ENCODE data around the gene HOMER3. TPM values are rescaled to one million over a fixed set of nuclear protein-coding genes. Genes with fewer than 3 reads are reported as not detected.

HOMER3 gene
- total and polyA plus RNA-seq, 9 of the 15 experiments (the other 6 are each of a cell fraction or from before 2014, with no cell fraction given) = 1.3 to 5.1 (median 3.7) TPM; not detected in 2

DNA sequence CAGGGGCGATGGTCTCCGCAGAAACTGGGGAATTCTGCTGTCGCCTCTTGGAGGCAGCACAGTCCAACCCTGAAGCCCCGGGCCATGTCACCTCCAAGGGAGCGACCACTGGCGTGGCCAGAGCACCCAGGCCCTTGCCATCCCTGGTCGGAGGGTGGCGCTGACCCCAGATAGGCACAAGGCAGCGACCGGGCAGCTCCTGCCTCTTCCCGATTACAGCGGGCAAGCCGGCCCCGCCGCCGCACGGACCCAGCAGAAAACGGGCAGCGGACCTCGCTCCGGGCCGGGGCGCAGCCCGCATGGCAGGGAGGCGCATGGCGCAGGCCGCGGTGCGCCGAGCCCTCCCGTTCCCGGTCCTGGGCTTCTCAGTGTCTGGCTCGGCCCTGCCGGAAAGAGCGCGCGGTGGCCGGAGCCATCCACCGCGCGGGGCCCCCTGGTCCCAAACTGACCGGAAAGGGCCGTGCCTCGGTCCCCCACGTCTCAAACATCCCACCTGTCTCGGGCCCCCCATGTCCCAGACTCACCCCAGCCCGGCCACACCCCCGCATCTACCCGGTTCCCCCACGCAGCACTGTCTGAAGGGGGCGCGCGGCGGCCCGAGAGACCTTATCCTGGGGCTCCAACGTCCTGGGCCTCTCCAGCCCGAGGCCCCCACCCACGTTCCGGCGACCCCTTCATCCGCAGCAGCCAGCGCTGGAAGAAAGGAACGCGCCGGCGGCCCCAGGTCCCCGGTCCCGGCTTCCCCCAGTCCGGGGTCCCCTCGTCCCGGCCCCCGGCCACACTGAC lies 45.8 kb downstream of the HOMER3 start (continued):
- TF ChIP-seq, protein P1, sequence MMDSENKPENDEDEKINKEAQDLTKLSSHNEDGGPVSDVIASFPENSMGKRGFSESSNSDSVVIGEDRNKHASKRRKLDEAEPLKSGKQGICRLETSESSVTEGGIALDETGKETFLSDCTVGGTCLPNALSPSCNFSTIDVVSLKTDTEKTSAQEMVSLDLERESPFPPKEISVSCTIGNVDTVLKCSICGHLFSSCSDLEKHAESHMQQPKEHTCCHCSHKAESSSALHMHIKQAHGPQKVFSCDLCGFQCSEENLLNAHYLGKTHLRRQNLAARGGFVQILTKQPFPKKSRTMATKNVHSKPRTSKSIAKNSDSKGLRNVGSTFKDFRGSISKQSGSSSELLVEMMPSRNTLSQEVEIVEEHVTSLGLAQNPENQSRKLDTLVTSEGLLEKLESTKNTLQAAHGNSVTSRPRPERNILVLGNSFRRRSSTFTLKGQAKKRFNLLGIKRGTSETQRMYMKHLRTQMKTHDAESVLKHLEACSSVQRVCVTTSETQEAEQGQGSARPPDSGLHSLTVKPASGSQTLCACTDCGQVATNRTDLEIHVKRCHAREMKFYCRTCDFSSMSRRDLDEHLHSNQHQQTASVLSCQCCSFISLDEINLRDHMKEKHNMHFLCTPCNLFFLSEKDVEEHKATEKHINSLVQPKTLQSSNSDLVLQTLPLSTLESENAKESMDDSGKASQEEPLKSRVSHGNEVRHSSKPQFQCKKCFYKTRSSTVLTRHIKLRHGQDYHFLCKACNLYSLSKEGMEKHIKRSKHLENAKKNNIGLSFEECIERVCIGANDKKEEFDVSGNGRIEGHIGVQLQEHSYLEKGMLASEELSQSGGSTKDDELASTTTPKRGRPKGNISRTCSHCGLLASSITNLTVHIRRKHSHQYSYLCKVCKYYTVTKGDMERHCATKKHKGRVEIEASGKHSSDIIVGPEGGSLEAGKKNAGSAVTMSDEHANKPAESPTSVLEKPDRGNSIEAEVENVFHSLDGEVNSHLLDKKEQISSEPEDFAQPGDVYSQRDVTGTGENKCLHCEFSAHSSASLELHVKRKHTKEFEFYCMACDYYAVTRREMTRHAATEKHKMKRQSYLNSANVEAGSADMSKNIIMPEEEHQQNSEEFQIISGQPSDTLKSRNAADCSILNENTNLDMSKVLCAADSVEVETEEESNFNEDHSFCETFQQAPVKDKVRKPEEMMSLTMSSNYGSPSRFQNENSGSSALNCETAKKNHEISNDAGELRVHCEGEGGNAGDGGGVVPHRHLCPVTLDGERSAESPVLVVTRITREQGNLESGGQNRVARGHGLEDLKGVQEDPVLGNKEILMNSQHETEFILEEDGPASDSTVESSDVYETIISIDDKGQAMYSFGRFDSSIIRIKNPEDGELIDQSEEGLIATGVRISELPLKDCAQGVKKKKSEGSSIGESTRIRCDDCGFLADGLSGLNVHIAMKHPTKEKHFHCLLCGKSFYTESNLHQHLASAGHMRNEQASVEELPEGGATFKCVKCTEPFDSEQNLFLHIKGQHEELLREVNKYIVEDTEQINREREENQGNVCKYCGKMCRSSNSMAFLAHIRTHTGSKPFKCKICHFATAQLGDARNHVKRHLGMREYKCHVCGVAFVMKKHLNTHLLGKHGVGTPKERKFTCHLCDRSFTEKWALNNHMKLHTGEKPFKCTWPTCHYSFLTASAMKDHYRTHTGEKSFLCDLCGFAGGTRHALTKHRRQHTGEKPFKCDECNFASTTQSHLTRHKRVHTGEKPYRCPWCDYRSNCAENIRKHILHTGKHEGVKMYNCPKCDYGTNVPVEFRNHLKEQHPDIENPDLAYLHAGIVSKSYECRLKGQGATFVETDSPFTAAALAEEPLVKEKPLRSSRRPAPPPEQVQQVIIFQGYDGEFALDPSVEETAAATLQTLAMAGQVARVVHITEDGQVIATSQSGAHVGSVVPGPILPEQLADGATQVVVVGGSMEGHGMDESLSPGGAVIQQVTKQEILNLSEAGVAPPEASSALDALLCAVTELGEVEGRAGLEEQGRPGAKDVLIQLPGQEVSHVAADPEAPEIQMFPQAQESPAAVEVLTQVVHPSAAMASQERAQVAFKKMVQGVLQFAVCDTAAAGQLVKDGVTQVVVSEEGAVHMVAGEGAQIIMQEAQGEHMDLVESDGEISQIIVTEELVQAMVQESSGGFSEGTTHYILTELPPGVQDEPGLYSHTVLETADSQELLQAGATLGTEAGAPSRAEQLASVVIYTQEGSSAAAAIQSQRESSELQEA (IDR thresholded peaks at IDR 0.05; ENCODE audit: low read depth) = no peak
- TF ChIP-seq RAD21 (CRISPR knock-in tag; conservative IDR thresholded peaks at IDR 0.05 in 1 of 2, IDR thresholded peaks at IDR 0.05 in 1 of 2) = peak; percentile 50 to 77
- TF ChIP-seq CEBPB (tag; IDR thresholded peaks at IDR 0.05) = no peak
- TF ChIP-seq, protein P2, sequence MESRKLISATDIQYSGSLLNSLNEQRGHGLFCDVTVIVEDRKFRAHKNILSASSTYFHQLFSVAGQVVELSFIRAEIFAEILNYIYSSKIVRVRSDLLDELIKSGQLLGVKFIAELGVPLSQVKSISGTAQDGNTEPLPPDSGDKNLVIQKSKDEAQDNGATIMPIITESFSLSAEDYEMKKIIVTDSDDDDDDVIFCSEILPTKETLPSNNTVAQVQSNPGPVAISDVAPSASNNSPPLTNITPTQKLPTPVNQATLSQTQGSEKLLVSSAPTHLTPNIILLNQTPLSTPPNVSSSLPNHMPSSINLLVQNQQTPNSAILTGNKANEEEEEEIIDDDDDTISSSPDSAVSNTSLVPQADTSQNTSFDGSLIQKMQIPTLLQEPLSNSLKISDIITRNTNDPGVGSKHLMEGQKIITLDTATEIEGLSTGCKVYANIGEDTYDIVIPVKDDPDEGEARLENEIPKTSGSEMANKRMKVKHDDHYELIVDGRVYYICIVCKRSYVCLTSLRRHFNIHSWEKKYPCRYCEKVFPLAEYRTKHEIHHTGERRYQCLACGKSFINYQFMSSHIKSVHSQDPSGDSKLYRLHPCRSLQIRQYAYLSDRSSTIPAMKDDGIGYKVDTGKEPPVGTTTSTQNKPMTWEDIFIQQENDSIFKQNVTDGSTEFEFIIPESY (CRISPR knock-in tag; IDR thresholded peaks at IDR 0.05) = no peak; the same call in 1 of the 2 replicates
- no peak for TF ChIP-seq NCOA6 (IDR thresholded peaks at IDR 0.05)
- 0 out of 2 replicates have a peak, but pooled peaks have one; percentile 31 for TF ChIP-seq SMC3 (conservative IDR thresholded peaks at IDR 0.05; ENCODE audit: insufficient read depth, low read depth, low read length)
- no peak for TF ChIP-seq ZNF785 (CRISPR knock-in tag; IDR thresholded peaks at IDR 0.05)
- TF ChIP-seq KLF6 (CRISPR knock-in tag; IDR thresholded peaks at IDR 0.05; ENCODE audit: borderline replicate concordance) = no peak
- TF ChIP-seq ZNF354B (CRISPR knock-in tag; IDR thresholded peaks at IDR 0.05) = no peak
- no peak for TF ChIP-seq FOXM1 (IDR thresholded peaks at IDR 0.05; ENCODE audit: low read depth)
- TF ChIP-seq FOXM1 (CRISPR knock-in tag; IDR thresholded peaks at IDR 0.05; ENCODE audit: low read depth) = no peak
- no peak for TF ChIP-seq ZNF3 (CRISPR knock-in tag; IDR thresholded peaks at IDR 0.05)
- TF ChIP-seq, protein P3, sequence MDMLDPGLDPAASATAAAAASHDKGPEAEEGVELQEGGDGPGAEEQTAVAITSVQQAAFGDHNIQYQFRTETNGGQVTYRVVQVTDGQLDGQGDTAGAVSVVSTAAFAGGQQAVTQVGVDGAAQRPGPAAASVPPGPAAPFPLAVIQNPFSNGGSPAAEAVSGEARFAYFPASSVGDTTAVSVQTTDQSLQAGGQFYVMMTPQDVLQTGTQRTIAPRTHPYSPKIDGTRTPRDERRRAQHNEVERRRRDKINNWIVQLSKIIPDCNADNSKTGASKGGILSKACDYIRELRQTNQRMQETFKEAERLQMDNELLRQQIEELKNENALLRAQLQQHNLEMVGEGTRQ (CRISPR knock-in tag; IDR thresholded peaks at IDR 0.05) = no peak
- peak in 1 of 3 experiments; percentile 18 for TF ChIP-seq YY1 (IDR thresholded peaks at IDR 0.05; ENCODE audit: borderline replicate concordance in 1 of 3, control insufficient read depth in 1 of 3, extremely low read depth in 1 of 3, insufficient read depth in 3 of 3, insufficient read length in 1 of 3, insufficient replicate concordance in 2 of 3, low read depth in 1 of 3, low read length in 2 of 3)
- TF ChIP-seq L3MBTL2 (IDR thresholded peaks at IDR 0.05) = 0 out of 2 replicates have a peak, but pooled peaks have one; percentile 60
- TF ChIP-seq RB1 (IDR thresholded peaks at IDR 0.05; ENCODE audit: low read depth) = peak; percentile 49
